Mucosa of descending colon (tissue), 3 donors: ENCODE measurements around the gene DNAH10. TPM values are rescaled to one million over a fixed set of nuclear protein-coding genes. Genes with fewer than 3 reads are reported as not detected.

Source experiments
- ATAC-seq: fragments of 200-7000 bp; cut with Tn5 transposase; one replicate; pipeline ENCODE4 v1.9.1; 2020; ENCODE audit warnings: mild to moderate bottlenecking, moderate library complexity
- DNase-seq, 3 donors: peaks; one replicate each; pipeline ENCODE4 v3.0.0-alpha.2; 2020
- H3K36me3 ChIP-seq: fragments of 200-600 bp; one replicate; pipeline ENCODE4 v1.8.0; 2021; ENCODE audit warnings: low read depth, mild to moderate bottlenecking
- H3K4me1 ChIP-seq: fragments of 200-600 bp; one replicate; pipeline ENCODE4 v1.8.0; 2021; ENCODE audit warnings: low read depth, mild to moderate bottlenecking
- H3K4me3 ChIP-seq: fragments of 200-600 bp; one replicate; pipeline ENCODE4 v1.8.0; 2021; ENCODE audit warnings: mild to moderate bottlenecking
- H3K9me3 ChIP-seq: fragments of 200-600 bp; one replicate; pipeline ENCODE4 v1.8.0; 2021; ENCODE audit warnings: mild to moderate bottlenecking
- CTCF ChIP-seq: fragments of 200-600 bp; IDR thresholded peaks from one replicate; pipeline ENCODE4 v1.8.0; 2022; ENCODE audit warnings: antibody characterized with exemption, mild to moderate bottlenecking
- intact Hi-C, 2 donors: fragments of 100-400 bp; cut with DNase I in 1 of 2; cut with micrococcal nuclease in 1 of 2; formaldehyde crosslinking; loops; one replicate each; pipeline versions ENCODE4 v1.11.0 to v1.11.1; 2022; cut with DNase I, micrococcal nuclease
- total RNA-seq, 3 donors: library from RNA; stranded (reverse); fragmentation: NEBNext Ultra II Directional in 2 of 3; extraction: Animal tissue kit (Norgen Biotek cat#: 25700) in 2 of 3; gene quantifications; one replicate each; pipeline versions ENCODE4 v1.2.1 to v1.2.4, GENCODE V29; 2021 to 2023
- donor health status: DM: no; HTN: no; CAD: no; lungs with moderate emphysema.
- donor health status: DM: no; HTN: no; CAD: no.
- donor health status: DM: no; HTN: yes; CAD: no.

DNAH10 gene
- total RNA-seq, 3 donors from 2014 or later = 0.29 to 0.63 (median 0.29) TPM

GRCh38 chr12:123948401-123948795 is 186.3 kb downstream of the DNAH10 start:
- peaks cover 4% of the 10 kb centered on the region for H3K4me1 ChIP-seq
- DNase-seq (no peak), ATAC-seq (no peak)
- no peaks in the 10 kb centered on the region for H3K9me3 ChIP-seq
- TF ChIP-seq CTCF = no peak
- intact Hi-C loops = no loop called here
- no peak overlapping the region for H3K4me3 ChIP-seq
- H3K36me3 ChIP-seq = no peaks in the 10 kb centered on the region

GRCh38 chr12:123948796-123949769 is 187.0 kb downstream of the DNAH10 start:
- no peak for TF ChIP-seq CTCF
- DNase-seq = no peak
- Histone ChIP-seq H3K4me1 (peaks cover 4% of the 10 kb centered on the region), H3K36me3 (no peaks in the 10 kb centered on the region), H3K4me3 (no peak overlapping the region), H3K9me3 (no peaks in the 10 kb centered on the region)
- no peak for ATAC-seq
- intact Hi-C loops = no loop called here

GRCh38 chr12:123949770-123950165 is 187.7 kb downstream of the DNAH10 start:
- DNase-seq (no peak), ATAC-seq (no peak)
- no peaks in the 10 kb centered on the region for H3K9me3 ChIP-seq
- H3K36me3 ChIP-seq = no peaks in the 10 kb centered on the region
- peaks cover 4% of the 10 kb centered on the region for H3K4me1 ChIP-seq
- intact Hi-C loops = no loop called here
- no peak overlapping the region for H3K4me3 ChIP-seq
- TF ChIP-seq CTCF = no peak

- Histone ChIP-seq H3K36me3 (no peaks in the 10 kb centered on the region), H3K4me3 (no peak overlapping the region), H3K9me3 (no peaks in the 10 kb centered on the region), H3K4me1 (peaks cover 4% of the 10 kb centered on the region)
- intact Hi-C loops = no loop called here
- DNase-seq (no peak), ATAC-seq (no peak)
- TF ChIP-seq CTCF = no peak
Observed at GRCh38 chr12:123950476-123951349, 188.6 kb downstream of the DNAH10 start.

- ATAC-seq (no peak), DNase-seq (no peak)
- intact Hi-C loops = no loop called here
- H3K4me1 ChIP-seq = peaks cover 6% of the 10 kb centered on the region
- H3K9me3 ChIP-seq = no peaks in the 10 kb centered on the region
- TF ChIP-seq CTCF = no peak
- H3K4me3 ChIP-seq = no peak overlapping the region
- no peaks in the 10 kb centered on the region for H3K36me3 ChIP-seq
Observed at GRCh38 chr12:123951467-123951866, 189.4 kb downstream of the DNAH10 start.
